Chondrocyte (in vitro differentiated cells): Measurements from ENCODE around the gene DCTN4. TPM values are rescaled to one million over a fixed set of nuclear protein-coding genes. Genes with fewer than 3 reads are reported as not detected.
"Not testable (repeated sequence)": the region's sequence is repeated elsewhere in the genome, so short reads cannot be mapped to it uniquely, and the experiment has no call there.

Experiments used
- DNase-seq: peaks from one replicate; pipeline ENCODE4 v3.0.0; 2021; ENCODE audit warnings: mixed read lengths, low spot score
- H3K27ac Mint-ChIP-seq: one replicate; pipeline ENCODE4 v1.8.0; 2021; ENCODE audit warnings: mild to moderate bottlenecking, moderate library complexity, mixed read lengths; ENCODE audit not compliant: unreplicated experiment
- H3K27me3 Mint-ChIP-seq: 2 replicates; pipeline ENCODE4 v1.8.0; 2021; ENCODE audit warnings: low read depth, mixed read lengths
- H3K36me3 Mint-ChIP-seq: 2 replicates; pipeline ENCODE4 v1.8.0; 2021; ENCODE audit warnings: low read depth, mixed read lengths
- H3K4me1 Mint-ChIP-seq: 2 replicates; pipeline ENCODE4 v1.8.0; 2021; ENCODE audit warnings: low read depth, mild to moderate bottlenecking, mixed read lengths
- H3K4me3 Mint-ChIP-seq: one replicate; pipeline ENCODE4 v1.8.0; 2021; ENCODE audit warnings: mild to moderate bottlenecking, moderate library complexity, mixed read lengths; ENCODE audit not compliant: unreplicated experiment
- H3K9me3 Mint-ChIP-seq: 2 replicates; pipeline ENCODE4 v1.8.0; 2021; ENCODE audit warnings: low read depth, mixed read lengths
- total RNA-seq: library from RNA; stranded (reverse); gene quantifications from 3 replicates; pipeline ENCODE4 v1.2.1, GENCODE V29; 2021
- TF ChIP-seq, protein P1 (sequence below): fragments of 200-600 bp; sonication (generic); IDR thresholded peaks from 2 replicates; pipeline ENCODE4 v1.5.0; 2021; ENCODE audit warnings: antibody characterized with exemption, mild to moderate bottlenecking, moderate library complexity

Gene DCTN4
- total RNA-seq, 1 donor from 2014 or later: 50.5 TPM

- Mint-ChIP-seq H3K36me3 (peaks cover 26% of the 10 kb centered on the region), H3K27ac (no peak overlapping the region), H3K27me3 (no peaks in the 10 kb centered on the region), H3K4me1 (peaks cover 12% of the 10 kb centered on the region), H3K9me3 (no peaks in the 10 kb centered on the region), H3K4me3 (no peak overlapping the region)
- DNase-seq: no peak
- TF ChIP-seq, protein P1, sequence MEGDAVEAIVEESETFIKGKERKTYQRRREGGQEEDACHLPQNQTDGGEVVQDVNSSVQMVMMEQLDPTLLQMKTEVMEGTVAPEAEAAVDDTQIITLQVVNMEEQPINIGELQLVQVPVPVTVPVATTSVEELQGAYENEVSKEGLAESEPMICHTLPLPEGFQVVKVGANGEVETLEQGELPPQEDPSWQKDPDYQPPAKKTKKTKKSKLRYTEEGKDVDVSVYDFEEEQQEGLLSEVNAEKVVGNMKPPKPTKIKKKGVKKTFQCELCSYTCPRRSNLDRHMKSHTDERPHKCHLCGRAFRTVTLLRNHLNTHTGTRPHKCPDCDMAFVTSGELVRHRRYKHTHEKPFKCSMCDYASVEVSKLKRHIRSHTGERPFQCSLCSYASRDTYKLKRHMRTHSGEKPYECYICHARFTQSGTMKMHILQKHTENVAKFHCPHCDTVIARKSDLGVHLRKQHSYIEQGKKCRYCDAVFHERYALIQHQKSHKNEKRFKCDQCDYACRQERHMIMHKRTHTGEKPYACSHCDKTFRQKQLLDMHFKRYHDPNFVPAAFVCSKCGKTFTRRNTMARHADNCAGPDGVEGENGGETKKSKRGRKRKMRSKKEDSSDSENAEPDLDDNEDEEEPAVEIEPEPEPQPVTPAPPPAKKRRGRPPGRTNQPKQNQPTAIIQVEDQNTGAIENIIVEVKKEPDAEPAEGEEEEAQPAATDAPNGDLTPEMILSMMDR: no peak
These were observed 8.3 kb downstream of the DCTN4 start for GRCh38 chr5:150750469-150750868.

GRCh38 chr5:150743142-150743488, 15.7 kb downstream of the DCTN4 start:
- H3K9me3 Mint-ChIP-seq, H3K27me3 Mint-ChIP-seq, DNase-seq, H3K4me3 Mint-ChIP-seq, H3K27ac Mint-ChIP-seq: not testable (repeated sequence)
- H3K4me1 Mint-ChIP-seq: peaks cover 18% of the 10 kb centered on the region
- peaks cover 23% of the 10 kb centered on the region for H3K36me3 Mint-ChIP-seq

- Mint-ChIP-seq H3K4me1 (peaks cover 23% of the 10 kb centered on the region), H3K36me3 (peaks cover 23% of the 10 kb centered on the region)
- not testable (repeated sequence) for H3K27me3 Mint-ChIP-seq, H3K27ac Mint-ChIP-seq, H3K9me3 Mint-ChIP-seq, H3K4me3 Mint-ChIP-seq, DNase-seq
These were observed 16.2 kb downstream of the DCTN4 start for GRCh38 chr5:150742455-150743141.

- Mint-ChIP-seq H3K27ac (no peak overlapping the region), H3K27me3 (no peaks in the 10 kb centered on the region), H3K4me3 (no peak overlapping the region), H3K36me3 (peaks cover 25% of the 10 kb centered on the region), H3K4me1 (peaks cover 25% of the 10 kb centered on the region), H3K9me3 (peaks cover 14% of the 10 kb centered on the region)
- TF ChIP-seq, protein P1: no peak
- DNase-seq: no peak
These were observed 17.8 kb downstream of the DCTN4 start for GRCh38 chr5:150740992-150741391.

DNA sequence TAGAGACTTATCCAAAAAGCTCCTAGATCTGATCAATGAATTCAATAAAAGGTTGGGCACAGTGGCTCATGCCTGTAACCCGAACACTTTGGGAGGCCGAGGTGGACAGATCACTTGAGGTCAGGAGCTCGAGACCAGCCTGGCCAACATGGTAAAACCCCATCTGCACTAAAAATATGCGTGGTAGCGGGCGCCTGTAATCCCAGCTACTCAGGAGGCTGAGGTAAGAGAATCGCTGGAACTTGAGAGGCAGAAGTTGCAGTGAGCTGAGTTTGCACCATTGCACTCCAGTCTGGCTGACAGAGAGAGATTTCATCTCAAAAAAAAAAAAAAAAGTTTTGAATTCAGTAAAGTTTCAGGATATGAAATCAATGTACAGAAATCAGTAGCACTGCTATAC, 20.0 kb downstream of the DCTN4 start:
- Mint-ChIP-seq H3K27me3 (no peaks in the 10 kb centered on the region), H3K9me3 (peaks cover 11% of the 10 kb centered on the region), H3K4me3 (no peak overlapping the region), H3K36me3 (peaks cover 30% of the 10 kb centered on the region), H3K4me1 (peaks cover 25% of the 10 kb centered on the region), H3K27ac (peak overlapping the region; percentile 54)
- TF ChIP-seq, protein P1: no peak
- no peak for DNase-seq

DNA sequence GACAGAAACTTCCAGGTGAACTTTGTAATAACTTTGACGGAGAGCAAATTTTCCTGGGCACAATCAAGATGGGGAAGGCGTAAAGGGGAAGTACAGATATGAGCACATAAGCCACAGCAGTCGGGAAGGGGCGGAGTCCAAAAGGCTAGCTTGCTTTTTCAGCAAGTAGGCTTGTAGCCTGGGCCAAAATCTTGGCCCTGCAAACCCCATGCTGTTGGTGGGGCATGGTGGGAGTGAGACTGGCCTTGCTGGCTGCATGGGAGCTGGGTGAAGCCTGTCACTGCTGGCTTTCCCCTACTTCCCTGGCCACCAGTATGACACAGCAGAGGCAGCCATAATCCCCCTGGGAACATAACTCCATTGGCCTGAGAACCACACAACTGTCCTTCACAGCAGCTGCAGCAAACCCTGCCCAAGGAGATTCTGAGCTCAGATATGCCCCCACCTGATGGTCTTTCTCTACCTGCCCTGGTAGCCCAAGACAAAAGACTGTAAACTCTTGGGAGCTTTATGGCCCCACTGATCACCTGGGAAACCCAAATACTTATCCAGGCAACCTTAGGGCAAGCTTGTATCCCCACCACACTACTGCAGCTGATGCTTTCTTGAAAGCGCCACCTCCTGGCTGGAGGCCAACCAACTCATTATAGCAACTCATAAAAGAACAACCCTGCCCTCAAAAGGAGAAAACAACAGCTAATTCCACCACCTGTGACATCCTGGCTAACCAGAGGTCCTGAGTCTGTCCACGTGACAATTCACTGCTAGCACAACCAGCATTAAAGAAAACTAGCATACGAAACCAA, 24.0 kb downstream of the DCTN4 start:
- TF ChIP-seq, protein P1: no peak
- Mint-ChIP-seq H3K36me3 (peaks cover 27% of the 10 kb centered on the region), H3K27ac (no peak overlapping the region), H3K9me3 (peaks cover 11% of the 10 kb centered on the region), H3K27me3 (no peaks in the 10 kb centered on the region), H3K4me3 (no peak overlapping the region), H3K4me1 (peaks cover 23% of the 10 kb centered on the region)
- DNase-seq: no peak
